SU-DHL-6 (cell line): ENCODE measurements around the gene FAM171A2.
A peak's percentile ranks its signal among the peaks of the same experiment; 100 is the strongest.

ENCODE experiments used
- H2AFZ ChIP-seq: fragments of 200-600 bp; sonication (generic); 2 replicates; pipeline ENCODE4 v1.6.1; 2014; ENCODE audit warnings: low read depth, mild to moderate bottlenecking, moderate library complexity, mixed read lengths, antibody characterized with exemption, low read length; ENCODE audit not compliant: severe bottlenecking
- H3F3A ChIP-seq: fragments of 200-600 bp; shearing (Covaris generic); 2 replicates; pipeline ENCODE4 v1.6.0; 2016; ENCODE audit warnings: antibody characterized with exemption, mild to moderate bottlenecking; ENCODE audit not compliant: insufficient read depth
- H3K27ac ChIP-seq: fragments of 200-600 bp; sonication (generic); 2 replicates; pipeline ENCODE4 v1.5.1; 2016; ENCODE audit warnings: low read depth, mild to moderate bottlenecking, low read length, moderate library complexity, mixed read lengths
- H3K27me3 ChIP-seq: fragments of 200-600 bp; sonication (generic), shearing (Covaris generic); 2 replicates; pipeline ENCODE4 v1.6.0; 2014; ENCODE audit warnings: mild to moderate bottlenecking, low read length
- H3K36me3 ChIP-seq: fragments of 200-600 bp; sonication (generic); 2 replicates; pipeline ENCODE4 v1.6.1; 2014; ENCODE audit warnings: mild to moderate bottlenecking, low read length, mixed read lengths
- H3K4me2 ChIP-seq: fragments of 300-600, 200-600 bp; shearing (Covaris generic), sonication (generic); 2 replicates; pipeline ENCODE4 v1.6.0; 2014; ENCODE audit warnings: low read length, low read depth, mild to moderate bottlenecking; ENCODE audit not compliant: poor library complexity, severe bottlenecking
- H3K4me3 ChIP-seq: fragments of 200-600 bp; sonication (generic); 2 replicates; pipeline ENCODE4 v1.5.1; 2014; ENCODE audit warnings: antibody characterized with exemption, low read length, mild to moderate bottlenecking, mixed read lengths; ENCODE audit not compliant: insufficient read depth, poor library complexity, severe bottlenecking
- H3K79me2 ChIP-seq: fragments of 200-600 bp; sonication (generic); 2 replicates; pipeline ENCODE4 v1.6.1; 2014; ENCODE audit warnings: mild to moderate bottlenecking, low read length, moderate library complexity; ENCODE audit not compliant: insufficient read depth
- H3K9ac ChIP-seq: fragments of 200-600 bp; sonication (generic); 2 replicates; pipeline ENCODE4 v1.7.0; 2014; ENCODE audit warnings: mild to moderate bottlenecking, low read length
- H3K9me2 ChIP-seq: fragments of 200-600 bp; sonication (generic); replicated peaks from 2 replicates; pipeline ENCODE4 v1.6.1; 2014; ENCODE audit warnings: low read length; ENCODE audit not compliant: insufficient read depth
- H3K9me3 ChIP-seq: fragments of 200-600 bp; sonication (generic); 2 replicates; pipeline ENCODE4 v1.6.1; 2014; ENCODE audit warnings: low read length, mixed read lengths; ENCODE audit not compliant: insufficient read depth
- H4K20me1 ChIP-seq: fragments of 200-600 bp; sonication (generic); 2 replicates; pipeline ENCODE4 v1.6.1; 2014; ENCODE audit warnings: low read depth, mild to moderate bottlenecking, antibody characterized with exemption, low read length, moderate library complexity, mixed read lengths
- EZH2phosphoT487 ChIP-seq: fragments of 200-600 bp; sonication (generic), shearing (Covaris generic); conservative IDR thresholded peaks from 2 replicates; pipeline ENCODE4 v1.6.1; 2018; ENCODE audit warnings: mild to moderate bottlenecking, antibody characterized with exemption, low read length, moderate library complexity, mixed read lengths
- TF ChIP-seq, protein P1 (sequence below): fragments of 200-600 bp; sonication (generic); IDR thresholded peaks from one replicate; pipeline ENCODE4 v1.5.1; 2017; ENCODE audit warnings: antibody characterized with exemption, mild to moderate bottlenecking, low read length, moderate library complexity; ENCODE audit not compliant: insufficient read depth, poor library complexity, severe bottlenecking

The FAM171A2 gene

DNA sequence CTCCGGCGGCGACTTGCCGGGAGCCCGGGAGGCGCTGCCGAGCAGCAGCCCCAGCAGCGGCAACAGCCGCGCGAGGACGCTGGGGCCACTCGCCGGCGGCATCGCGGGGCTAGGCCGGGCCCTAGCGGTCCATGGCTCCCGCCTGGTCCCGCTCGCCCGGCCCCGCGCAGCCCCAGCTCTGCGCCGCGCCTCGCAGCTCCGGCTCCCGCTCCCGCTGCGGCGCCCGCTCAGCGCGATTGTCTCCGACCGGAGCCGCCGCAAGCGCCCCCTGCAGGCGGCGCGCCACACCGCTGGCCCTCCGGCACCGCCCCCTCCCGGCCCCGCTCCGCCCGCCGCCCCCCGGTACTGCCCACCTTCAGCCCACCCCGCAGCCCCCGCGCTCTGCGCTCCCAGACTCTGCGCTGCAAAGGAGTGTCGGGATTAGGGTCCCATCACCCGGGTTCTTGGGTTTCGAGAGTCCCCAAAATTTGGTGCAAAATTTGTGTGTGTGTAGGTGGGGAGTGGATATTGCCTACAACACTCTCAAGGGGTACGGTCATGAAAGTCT lies at the start of gene FAM171A2:
Gene FAM171A2, minus strand, starts transcription at position 241 of the 547 bp plus-strand sequence. Its CDS starts 139 bp downstream, at position 102.
- Histone ChIP-seq H3K36me3 (no peaks in the 10 kb centered on the region), H3K4me2 (peak within 1 kb of the TSS; percentile 95), H3K9me2 (no peaks in the 10 kb centered on the region), H3K27me3 (no peaks in the 10 kb centered on the region), H3K79me2 (no peaks in the 10 kb centered on the region), H3K4me3 (peak within 1 kb of the TSS; percentile 60), H4K20me1 (no peaks in the 10 kb centered on the region), H3K9me3 (no peaks in the 10 kb centered on the region), H3K27ac (no peak within 1 kb of the TSS), H2AFZ (peak within 1 kb of the TSS; percentile 97), H3K9ac (peak within 1 kb of the TSS; percentile 63), H3F3A (no peaks in the 10 kb centered on the region)
- no peak for TF ChIP-seq EZH2phosphoT487
- TF ChIP-seq, protein P1, sequence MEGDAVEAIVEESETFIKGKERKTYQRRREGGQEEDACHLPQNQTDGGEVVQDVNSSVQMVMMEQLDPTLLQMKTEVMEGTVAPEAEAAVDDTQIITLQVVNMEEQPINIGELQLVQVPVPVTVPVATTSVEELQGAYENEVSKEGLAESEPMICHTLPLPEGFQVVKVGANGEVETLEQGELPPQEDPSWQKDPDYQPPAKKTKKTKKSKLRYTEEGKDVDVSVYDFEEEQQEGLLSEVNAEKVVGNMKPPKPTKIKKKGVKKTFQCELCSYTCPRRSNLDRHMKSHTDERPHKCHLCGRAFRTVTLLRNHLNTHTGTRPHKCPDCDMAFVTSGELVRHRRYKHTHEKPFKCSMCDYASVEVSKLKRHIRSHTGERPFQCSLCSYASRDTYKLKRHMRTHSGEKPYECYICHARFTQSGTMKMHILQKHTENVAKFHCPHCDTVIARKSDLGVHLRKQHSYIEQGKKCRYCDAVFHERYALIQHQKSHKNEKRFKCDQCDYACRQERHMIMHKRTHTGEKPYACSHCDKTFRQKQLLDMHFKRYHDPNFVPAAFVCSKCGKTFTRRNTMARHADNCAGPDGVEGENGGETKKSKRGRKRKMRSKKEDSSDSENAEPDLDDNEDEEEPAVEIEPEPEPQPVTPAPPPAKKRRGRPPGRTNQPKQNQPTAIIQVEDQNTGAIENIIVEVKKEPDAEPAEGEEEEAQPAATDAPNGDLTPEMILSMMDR: peak; percentile 59

DNA sequence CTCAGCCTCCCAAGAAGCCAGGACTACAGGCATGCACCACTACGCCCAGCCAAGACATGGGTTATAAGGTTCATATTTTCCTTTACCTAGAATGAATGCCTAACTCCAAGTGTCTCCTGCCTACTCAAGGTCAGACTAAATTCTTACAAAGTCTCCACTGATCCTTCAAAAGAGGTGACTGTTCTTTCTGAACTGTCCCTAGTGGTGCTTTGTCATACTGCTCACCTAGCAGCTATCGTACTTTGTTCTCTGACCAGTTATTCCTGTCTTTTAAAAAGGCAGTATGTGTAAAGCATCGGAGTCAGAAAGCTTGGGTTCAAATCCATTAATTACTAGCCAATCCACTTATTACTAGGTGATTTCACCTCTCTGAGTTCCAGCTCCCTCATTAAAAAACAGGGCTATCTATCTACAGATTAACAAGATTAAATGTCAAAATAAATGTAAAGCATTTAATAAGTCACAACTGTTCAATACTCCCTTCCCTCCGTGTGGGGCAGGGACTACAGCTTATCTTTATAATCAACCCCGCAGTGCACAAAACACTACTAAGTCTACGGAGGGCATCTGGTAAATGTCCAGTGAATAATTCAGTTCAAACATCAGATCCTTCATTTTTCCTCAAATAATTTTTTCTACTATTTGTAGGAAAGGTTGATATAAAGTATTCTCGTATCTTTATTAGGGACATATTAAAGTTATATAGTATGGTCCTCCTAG lies 45.8 kb upstream of the FAM171A2 start:
- Histone ChIP-seq H3K27ac (no peak overlapping the region), H2AFZ (no peak overlapping the region), H3K9me3 (no peaks in the 10 kb centered on the region), H3K9me2 (no peaks in the 10 kb centered on the region), H4K20me1 (no peaks in the 10 kb centered on the region), H3K27me3 (no peaks in the 10 kb centered on the region), H3K79me2 (no peaks in the 10 kb centered on the region), H3F3A (no peaks in the 10 kb centered on the region), H3K36me3 (no peaks in the 10 kb centered on the region), H3K4me2 (no peak overlapping the region), H3K4me3 (no peak overlapping the region), H3K9ac (no peak overlapping the region)
- TF ChIP-seq EZH2phosphoT487: no peak
- TF ChIP-seq, protein P1: no peak

DNA sequence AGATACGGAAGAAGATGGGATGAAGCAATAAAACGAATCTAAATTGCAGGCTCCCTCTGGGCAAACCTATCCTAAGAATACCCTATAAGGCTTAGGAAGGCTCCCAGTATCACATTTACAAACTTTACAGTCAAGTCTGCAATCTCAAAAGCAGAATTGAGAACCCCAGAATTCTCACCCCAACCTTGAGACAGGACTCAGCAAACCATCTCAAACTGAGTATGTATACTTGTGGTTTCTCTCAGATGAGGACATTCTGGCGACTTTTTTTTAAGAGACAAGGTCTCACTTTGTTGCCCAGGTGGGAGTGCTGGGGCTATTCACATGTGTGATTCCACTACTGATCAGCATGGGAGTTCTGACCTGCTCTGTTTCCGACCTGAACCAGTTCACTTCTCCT lies 45.1 kb upstream of the FAM171A2 start:
- H4K20me1 ChIP-seq: no peaks in the 10 kb centered on the region
- no peak overlapping the region for H3K9ac ChIP-seq
- H2AFZ ChIP-seq: no peak overlapping the region
- no peaks in the 10 kb centered on the region for H3K9me3 ChIP-seq
- H3K27ac ChIP-seq: no peak overlapping the region
- H3K4me2 ChIP-seq: no peak overlapping the region
- no peaks in the 10 kb centered on the region for H3K9me2 ChIP-seq
- H3K79me2 ChIP-seq: no peaks in the 10 kb centered on the region
- H3K36me3 ChIP-seq: no peaks in the 10 kb centered on the region
- no peaks in the 10 kb centered on the region for H3F3A ChIP-seq
- H3K27me3 ChIP-seq: no peaks in the 10 kb centered on the region
- H3K4me3 ChIP-seq: no peak overlapping the region
- TF ChIP-seq, protein P1: no peak
- no peak for TF ChIP-seq EZH2phosphoT487
